Measurements from ENCODE around the gene TUBG2. TPM values are rescaled to one million over a fixed set of nuclear protein-coding genes. Genes with fewer than 3 reads are reported as not detected.

Gene TUBG2
- polyA plus RNA-seq, 1 of the 3 experiments (the other 2 are of a cell fraction), result 33.9 TPM

DNA sequence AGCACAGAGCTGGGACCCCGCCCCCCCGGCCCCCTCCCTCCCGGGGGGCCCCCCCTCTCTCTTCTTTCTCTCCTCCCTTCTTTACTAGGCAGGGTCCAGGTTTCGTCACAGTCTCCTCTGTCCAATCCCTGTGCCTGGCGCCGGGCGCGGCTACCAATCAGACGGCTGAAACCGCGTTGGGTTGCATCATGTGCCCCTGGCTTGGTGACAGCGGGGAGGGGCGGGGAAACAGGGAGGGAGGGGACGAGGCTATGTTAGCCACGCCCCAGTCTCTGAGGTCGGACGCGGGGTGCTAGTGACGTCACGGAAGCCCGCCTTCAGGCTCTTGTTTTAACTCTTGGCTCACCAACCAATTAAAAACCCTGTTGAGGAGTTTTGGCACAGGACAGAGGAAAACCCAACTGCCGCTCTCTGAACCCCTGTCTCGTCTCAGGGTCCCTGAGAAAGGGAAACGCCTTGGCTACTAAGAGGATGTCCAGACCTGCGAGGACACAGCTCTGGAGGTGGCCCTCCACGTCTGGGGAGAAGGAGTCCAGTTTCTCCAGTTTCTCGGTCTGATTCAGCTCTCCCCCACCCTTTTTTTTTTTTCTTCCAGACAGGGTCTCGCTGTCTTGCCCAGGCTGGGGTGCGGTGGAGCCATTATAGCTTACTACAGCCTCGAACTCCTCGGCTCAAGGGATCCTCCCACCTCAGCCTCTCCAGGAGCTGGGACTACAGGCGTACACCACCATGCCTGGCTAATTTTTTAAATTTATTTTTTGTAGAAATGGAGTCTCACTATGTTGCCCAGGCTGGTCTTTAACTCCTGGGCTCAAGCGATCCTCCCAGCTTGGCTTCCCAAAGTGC is 18.2 kb downstream of the TUBG2 start (continued):
- TF ChIP-seq, protein P1, sequence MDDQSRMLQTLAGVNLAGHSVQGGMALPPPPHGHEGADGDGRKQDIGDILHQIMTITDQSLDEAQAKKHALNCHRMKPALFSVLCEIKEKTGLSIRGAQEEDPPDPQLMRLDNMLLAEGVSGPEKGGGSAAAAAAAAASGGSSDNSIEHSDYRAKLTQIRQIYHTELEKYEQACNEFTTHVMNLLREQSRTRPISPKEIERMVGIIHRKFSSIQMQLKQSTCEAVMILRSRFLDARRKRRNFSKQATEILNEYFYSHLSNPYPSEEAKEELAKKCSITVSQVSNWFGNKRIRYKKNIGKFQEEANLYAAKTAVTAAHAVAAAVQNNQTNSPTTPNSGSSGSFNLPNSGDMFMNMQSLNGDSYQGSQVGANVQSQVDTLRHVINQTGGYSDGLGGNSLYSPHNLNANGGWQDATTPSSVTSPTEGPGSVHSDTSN (IDR thresholded peaks at IDR 0.05), result no peak; the same call in 1 of the 2 replicates

DNA sequence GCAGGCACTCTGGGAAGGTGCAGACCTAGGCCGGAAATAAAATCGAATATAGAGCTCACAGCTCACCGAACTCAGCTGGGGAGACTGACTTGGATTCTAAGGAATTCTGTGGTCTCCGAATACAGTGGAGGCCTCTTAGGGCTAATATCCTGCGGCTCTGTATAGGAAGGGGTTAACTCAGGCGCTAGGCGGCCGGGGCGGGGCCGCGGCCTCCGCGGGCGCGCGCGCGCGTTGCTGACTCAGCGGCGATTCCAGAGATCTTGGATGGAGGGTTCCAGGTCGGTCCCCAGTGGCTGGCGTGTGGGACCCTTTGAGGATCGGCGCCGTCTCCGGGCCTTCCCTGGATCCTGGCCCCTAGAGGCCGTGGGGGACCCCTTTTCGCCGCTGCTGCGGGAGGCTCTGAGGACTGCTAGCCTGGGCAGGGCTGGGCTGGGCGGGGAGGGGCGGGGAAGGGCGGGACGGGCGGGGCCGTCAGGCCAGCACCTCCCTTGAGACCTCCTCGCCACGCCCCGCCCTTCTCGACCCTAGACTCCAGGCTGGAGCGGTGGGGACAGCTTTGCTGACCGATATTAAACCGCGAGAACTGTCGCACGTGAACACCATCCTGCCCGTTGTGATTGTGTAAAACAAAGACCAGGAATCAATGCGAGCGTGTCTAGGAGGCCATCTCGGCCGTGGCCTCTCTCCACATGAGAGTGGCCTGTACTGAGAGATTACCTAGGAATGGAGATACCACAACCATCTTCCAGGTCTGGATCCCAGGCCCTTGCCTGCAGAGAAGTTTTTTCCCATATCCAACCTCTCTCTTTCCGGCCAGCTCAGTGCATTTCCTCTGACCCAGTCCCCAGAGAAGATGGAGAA is 19.1 kb downstream of the TUBG2 start:
- H4K20me1 ChIP-seq (ENCODE audit: insufficient read depth), result peaks cover 20% of the 10 kb centered on the region
- peak; percentile 90 for DNase-seq
- H3K27ac ChIP-seq (ENCODE audit: low read depth in 2 of 2, low read length in 1 of 2), result peak overlapping the region; percentile 87 to 99
- peak overlapping the region; percentile 78 for H3K9ac ChIP-seq
- ChIA-PET CTCF (interaction anchor here (0.6 to 8.9 kb wide), 18 partner anchors 9 to 151 kb away, joined by 3 to 221 read pairs (median 4); partner anchors contain the start of genes BECN1, MLX, PSMC3IP and RETREG3), POLR2A (interaction anchor here (0.6 to 6.0 kb wide), 7 partner anchors 11 to 100 kb away, joined by 3 to 63 read pairs (median 8); partner anchors contain the start of genes PSMC3IP, RETREG3, TUBG1 and TUBG2)
- H3K4me1 ChIP-seq (ENCODE audit: control insufficient read depth in 1 of 2, insufficient read depth in 2 of 2, low read depth in 1 of 2, low read length in 1 of 2), result peaks cover 15 to 53% of the 10 kb centered on the region in 2 experiments
- H2AFZ ChIP-seq (ENCODE audit: low read depth), result no peak overlapping the region
- no peaks in the 10 kb centered on the region for H3K9me3 ChIP-seq
- H3K27me3 ChIP-seq (ENCODE audit: insufficient read depth), result no peaks in the 10 kb centered on the region
- peak overlapping the region; percentile 62 to 73 for H3K4me3 ChIP-seq (ENCODE audit: low read depth in 2 of 2, low read length in 1 of 2)
- peaks cover 34% of the 10 kb centered on the region for H3K79me2 ChIP-seq (ENCODE audit: insufficient read depth)
- peaks cover 6% of the 10 kb centered on the region in 2 experiments for H3K36me3 ChIP-seq (replicated peaks in 1 of 2; ENCODE audit: control insufficient read depth in 1 of 2, insufficient read depth in 2 of 2, low read length in 1 of 2)
- WGBS (ENCODE audit: low lambda C conversion rate), result 0% methylated on average over 29 of the region's 53 CpGs
- H3F3A ChIP-seq (replicated peaks; ENCODE audit: insufficient read depth), result peaks cover 33% of the 10 kb centered on the region
- peak overlapping the region; percentile 90 for H3K4me2 ChIP-seq
- no peaks in the 10 kb centered on the region for H3K9me2 ChIP-seq
- TF ChIP-seq SIN3A (IDR thresholded peaks at IDR 0.05; ENCODE audit: borderline replicate concordance, low read depth, low read length) (peak; percentile 37; the same call in 1 of the 2 replicates), RXRA (IDR thresholded peaks at IDR 0.05; ENCODE audit: borderline replicate concordance, low read depth) (no peak), JUND (IDR thresholded peaks at IDR 0.05) (no peak; the same call in 1 of the 2 replicates), FOSL2 (IDR thresholded peaks at IDR 0.05; ENCODE audit: borderline replicate concordance, low read depth) (peak; percentile 27; the same call in 1 of the 2 replicates), SMC3 (IDR thresholded peaks at IDR 0.05; ENCODE audit: low read depth, low read length) (no peak), RAD21 (IDR thresholded peaks at IDR 0.05; ENCODE audit: low read length) (no peak), FOXJ3 (CRISPR knock-in tag; IDR thresholded peaks at IDR 0.05) (no peak), ELF1 (IDR thresholded peaks at IDR 0.05) (no peak), MEF2A (IDR thresholded peaks at IDR 0.05; ENCODE audit: borderline replicate concordance, low read depth) (no peak), NRF1 (IDR thresholded peaks at IDR 0.05; ENCODE audit: low read depth, low read length) (peak; percentile 39; the same call in 1 of the 2 replicates), NFIC (IDR thresholded peaks at IDR 0.05; ENCODE audit: borderline replicate concordance) (no peak), YY1 (IDR thresholded peaks at IDR 0.05; ENCODE audit: low read depth) (peak; percentile 41; the same call in 1 of the 2 replicates), GATA2 (CRISPR knock-in tag; IDR thresholded peaks at IDR 0.05) (no peak)
- TF ChIP-seq, protein P2, sequence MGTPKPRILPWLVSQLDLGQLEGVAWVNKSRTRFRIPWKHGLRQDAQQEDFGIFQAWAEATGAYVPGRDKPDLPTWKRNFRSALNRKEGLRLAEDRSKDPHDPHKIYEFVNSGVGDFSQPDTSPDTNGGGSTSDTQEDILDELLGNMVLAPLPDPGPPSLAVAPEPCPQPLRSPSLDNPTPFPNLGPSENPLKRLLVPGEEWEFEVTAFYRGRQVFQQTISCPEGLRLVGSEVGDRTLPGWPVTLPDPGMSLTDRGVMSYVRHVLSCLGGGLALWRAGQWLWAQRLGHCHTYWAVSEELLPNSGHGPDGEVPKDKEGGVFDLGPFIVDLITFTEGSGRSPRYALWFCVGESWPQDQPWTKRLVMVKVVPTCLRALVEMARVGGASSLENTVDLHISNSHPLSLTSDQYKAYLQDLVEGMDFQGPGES (IDR thresholded peaks at IDR 0.05; ENCODE audit: low read depth, low read length), result no peak
- TF ChIP-seq, protein P3, sequence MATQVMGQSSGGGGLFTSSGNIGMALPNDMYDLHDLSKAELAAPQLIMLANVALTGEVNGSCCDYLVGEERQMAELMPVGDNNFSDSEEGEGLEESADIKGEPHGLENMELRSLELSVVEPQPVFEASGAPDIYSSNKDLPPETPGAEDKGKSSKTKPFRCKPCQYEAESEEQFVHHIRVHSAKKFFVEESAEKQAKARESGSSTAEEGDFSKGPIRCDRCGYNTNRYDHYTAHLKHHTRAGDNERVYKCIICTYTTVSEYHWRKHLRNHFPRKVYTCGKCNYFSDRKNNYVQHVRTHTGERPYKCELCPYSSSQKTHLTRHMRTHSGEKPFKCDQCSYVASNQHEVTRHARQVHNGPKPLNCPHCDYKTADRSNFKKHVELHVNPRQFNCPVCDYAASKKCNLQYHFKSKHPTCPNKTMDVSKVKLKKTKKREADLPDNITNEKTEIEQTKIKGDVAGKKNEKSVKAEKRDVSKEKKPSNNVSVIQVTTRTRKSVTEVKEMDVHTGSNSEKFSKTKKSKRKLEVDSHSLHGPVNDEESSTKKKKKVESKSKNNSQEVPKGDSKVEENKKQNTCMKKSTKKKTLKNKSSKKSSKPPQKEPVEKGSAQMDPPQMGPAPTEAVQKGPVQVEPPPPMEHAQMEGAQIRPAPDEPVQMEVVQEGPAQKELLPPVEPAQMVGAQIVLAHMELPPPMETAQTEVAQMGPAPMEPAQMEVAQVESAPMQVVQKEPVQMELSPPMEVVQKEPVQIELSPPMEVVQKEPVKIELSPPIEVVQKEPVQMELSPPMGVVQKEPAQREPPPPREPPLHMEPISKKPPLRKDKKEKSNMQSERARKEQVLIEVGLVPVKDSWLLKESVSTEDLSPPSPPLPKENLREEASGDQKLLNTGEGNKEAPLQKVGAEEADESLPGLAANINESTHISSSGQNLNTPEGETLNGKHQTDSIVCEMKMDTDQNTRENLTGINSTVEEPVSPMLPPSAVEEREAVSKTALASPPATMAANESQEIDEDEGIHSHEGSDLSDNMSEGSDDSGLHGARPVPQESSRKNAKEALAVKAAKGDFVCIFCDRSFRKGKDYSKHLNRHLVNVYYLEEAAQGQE (IDR thresholded peaks at IDR 0.05; ENCODE audit: low read depth, low read length), result no peak
- TF ChIP-seq, protein P4, sequence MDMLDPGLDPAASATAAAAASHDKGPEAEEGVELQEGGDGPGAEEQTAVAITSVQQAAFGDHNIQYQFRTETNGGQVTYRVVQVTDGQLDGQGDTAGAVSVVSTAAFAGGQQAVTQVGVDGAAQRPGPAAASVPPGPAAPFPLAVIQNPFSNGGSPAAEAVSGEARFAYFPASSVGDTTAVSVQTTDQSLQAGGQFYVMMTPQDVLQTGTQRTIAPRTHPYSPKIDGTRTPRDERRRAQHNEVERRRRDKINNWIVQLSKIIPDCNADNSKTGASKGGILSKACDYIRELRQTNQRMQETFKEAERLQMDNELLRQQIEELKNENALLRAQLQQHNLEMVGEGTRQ (IDR thresholded peaks at IDR 0.05; ENCODE audit: borderline replicate concordance, low read depth, low read length), result no peak
- TF ChIP-seq, protein P5, sequence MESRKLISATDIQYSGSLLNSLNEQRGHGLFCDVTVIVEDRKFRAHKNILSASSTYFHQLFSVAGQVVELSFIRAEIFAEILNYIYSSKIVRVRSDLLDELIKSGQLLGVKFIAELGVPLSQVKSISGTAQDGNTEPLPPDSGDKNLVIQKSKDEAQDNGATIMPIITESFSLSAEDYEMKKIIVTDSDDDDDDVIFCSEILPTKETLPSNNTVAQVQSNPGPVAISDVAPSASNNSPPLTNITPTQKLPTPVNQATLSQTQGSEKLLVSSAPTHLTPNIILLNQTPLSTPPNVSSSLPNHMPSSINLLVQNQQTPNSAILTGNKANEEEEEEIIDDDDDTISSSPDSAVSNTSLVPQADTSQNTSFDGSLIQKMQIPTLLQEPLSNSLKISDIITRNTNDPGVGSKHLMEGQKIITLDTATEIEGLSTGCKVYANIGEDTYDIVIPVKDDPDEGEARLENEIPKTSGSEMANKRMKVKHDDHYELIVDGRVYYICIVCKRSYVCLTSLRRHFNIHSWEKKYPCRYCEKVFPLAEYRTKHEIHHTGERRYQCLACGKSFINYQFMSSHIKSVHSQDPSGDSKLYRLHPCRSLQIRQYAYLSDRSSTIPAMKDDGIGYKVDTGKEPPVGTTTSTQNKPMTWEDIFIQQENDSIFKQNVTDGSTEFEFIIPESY (IDR thresholded peaks at IDR 0.05; ENCODE audit: borderline replicate concordance, low read depth), result peak; percentile 80; the same call in 1 of the 2 replicates
- TF ChIP-seq, protein P6, sequence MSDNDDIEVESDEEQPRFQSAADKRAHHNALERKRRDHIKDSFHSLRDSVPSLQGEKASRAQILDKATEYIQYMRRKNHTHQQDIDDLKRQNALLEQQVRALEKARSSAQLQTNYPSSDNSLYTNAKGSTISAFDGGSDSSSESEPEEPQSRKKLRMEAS (IDR thresholded peaks at IDR 0.05; ENCODE audit: low read depth), result peak; percentile 85

All from SK-N-SH (cell line).